Stimulated activated naive CD4-positive, alpha-beta T cell (primary cell): ENCODE data around the gene RACGAP1.

Experiments
- DNase-seq, 6 experiments: peaks; one replicate each; lab custom pipeline; 2025; lab: John Stamatoyannopoulos, UW

The RACGAP1 gene

DNA sequence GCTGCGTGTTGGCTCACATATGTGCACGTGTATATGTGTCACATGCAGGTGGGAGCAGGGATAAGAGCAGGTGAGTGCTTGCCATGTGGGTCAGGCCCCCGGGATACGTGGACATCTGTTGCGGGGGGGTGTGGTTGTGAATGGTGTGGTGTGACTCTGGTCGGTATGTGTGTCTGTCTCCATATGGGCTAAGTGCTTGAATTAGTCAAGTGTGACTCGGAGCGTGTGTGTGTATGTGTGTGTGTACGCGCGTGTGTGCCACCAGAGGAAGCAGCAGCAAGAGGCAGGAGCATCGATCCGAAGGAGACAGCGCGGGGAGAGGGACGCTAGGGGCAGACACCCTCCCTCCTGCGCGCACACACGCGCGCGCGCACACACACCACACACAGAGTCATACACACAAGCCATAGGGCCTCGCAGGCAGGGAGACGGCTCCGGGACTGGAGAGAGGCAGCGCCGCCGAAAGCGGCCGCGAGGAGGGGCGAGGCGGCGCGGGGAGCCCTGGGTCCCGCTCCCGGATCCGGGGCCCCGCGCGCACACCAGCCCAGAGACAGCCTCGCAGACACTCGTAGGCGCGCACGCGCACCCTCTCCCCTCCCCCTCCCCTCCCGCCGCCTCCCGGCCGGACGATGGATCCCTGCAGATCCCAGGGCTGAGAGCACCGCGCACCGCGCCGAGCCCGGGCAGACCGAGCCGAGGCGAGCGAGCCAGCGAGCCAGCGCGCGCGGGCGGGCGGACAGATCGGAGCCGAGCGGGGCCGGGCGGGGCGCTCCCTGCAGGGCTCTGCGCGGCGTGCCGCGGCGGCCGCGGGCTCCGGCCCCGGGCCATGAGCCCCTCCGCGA lies 31.9 kb upstream of the RACGAP1 start, which contains the start of gene ASIC1:
Gene ASIC1 (plus strand): TSS at position 597 of the 842 bp plus-strand sequence. CDS start 1,171 bp downstream, outside the sequence.
- DNase-seq = peak; percentile 9 to 71 (median 39)

DNA sequence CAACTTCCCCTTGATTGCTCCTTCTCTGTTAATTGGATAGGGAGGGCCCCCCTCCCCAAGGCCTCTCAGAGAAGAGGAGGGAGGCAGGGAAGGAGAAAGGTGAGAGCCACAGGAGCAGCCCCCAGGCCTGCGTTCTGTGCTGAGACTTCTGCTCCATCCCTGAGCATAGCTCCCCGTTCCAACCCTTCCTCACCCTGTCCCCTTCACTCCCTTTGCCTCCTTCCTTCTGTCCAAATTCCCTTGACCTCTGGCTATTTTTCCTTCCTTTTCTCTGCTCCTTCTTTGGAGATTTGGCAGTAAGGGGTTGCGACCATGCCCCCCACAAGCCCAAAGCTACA lies 31.3 kb upstream of the RACGAP1 start:
- no peak for DNase-seq

DNA sequence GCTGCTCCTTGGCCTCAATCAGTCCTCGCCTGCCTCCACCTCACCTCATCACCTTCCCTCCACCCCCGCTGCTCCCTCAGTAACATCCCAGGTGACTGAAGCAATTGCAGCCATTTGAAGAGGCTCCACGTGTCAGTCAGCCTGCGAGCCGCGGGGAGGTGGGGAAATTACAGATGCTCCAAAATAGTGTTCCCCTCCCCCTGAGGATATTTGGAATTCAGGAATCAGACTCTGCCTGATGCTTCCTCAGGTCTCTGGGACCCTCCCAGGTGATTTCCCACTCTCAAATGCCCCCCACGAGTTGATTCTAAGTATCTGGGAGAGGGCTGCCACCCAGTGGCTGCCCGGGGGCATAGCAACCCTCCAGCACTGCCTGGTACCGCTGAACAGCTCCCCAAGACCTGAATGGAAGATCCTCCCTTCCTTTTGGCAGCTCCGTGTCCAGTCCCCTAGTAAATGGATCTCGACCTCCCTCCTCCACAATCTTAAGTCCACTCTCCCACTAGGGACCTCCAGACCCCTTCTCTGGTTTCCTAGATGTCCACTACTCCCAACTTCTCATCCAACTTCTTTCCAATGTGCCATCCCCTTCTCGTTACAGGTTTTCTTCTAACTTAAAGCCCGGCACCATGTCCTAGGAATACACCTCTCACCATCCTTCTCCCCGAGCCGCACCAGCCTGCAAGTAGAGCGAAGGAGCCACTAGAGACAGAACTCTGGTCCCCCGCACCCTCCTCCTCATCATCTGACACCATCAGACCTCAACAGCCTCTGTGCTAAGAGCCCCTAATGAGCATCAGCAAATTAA lies 30.7 kb upstream of the RACGAP1 start:
- DNase-seq = peak; percentile 16 to 67 (median 37)

DNA sequence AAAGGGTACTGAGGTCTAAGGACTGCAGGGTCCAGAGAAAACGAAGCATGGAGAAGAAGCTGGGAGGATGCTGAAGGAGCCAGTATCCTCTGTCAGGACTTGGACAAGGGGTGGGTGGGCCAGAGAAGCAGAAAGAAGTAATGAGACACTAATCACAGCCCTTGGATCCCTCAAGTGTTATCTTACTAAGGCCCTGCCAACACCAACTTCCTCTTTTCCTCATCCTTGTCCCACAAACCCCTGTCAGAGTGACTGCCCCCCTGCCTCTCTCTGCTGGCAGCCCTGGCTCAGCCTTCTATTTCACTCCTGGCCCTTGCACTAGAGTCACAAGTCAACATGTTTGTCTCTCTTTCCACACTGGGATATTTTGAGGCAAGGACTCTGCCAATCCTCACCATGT lies 28.3 kb upstream of the RACGAP1 start:
- DNase-seq = no peak

DNA sequence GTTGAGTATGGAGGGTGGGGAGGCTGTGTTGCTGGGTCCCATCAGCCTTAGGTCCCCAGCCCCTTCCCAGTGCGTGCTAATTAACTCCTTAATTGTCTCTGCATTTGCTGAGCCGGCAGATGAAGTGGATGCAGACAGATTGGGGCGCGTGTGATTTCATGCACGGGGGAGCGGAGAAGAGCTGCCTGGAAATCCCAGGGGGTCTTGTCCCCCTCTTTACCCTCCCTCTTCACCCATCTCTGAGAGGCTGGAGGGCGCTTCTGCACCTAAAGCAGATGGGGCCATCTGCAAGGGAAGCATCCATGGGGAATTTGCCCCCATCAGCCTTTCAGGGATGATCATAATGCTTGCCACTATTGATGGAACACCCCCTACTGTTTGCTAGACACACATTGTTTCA lies 27.7 kb upstream of the RACGAP1 start:
- DNase-seq = no peak

DNA sequence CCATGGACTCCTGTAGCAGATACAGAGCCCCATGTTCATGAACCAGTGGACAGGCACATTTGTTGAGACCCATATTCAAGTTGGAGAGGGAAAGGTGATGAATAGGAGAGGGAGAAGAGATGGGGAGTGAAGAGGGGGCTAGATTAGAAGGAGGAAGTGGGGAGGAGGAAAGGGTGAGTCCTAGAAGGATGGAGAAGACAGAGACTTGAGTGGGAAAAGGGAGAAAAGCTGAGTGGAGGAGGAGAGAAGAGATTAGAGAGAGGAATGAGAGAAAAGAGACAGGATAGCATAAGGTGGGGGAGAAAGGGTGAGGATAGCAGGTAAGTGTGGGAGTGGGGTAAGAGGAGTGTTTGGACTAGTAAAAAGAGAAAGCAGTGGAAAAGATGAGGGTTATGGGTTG lies 27.2 kb upstream of the RACGAP1 start:
- DNase-seq = no peak

DNA sequence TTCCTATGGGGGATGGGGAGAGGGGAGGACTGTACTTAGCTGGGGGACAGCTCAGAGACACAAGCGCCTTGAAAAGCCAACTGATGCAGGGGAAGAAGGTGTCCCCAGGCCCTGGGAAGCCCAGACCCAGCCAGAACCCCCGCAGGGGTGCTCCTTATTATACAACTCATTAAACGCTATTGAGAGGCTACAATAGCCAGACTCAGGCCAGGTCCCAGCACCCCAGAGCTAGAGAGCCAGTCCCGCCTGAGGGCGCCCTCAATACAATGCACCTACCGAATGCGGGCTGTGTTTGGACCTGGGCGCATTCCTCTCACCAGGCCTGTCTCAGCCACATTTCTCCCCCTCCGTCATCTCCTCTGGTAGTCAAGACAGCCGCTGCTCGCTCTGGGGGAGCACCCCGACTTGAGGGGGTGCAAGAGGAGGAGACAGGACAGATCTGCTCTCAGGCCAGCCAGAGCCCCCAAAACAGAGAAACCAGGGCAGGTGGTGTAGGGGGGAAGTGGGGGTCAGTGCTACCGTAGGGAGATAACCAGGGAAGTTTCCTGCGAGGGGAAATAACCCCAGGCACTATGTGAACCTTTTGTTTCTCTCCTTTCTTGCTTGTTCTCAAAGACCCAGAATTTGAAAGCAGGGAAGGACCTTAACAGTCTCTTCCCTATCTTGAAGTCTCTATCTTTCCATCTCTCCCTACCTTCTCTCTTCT lies 26.0 kb upstream of the RACGAP1 start:
- DNase-seq = no peak

DNA sequence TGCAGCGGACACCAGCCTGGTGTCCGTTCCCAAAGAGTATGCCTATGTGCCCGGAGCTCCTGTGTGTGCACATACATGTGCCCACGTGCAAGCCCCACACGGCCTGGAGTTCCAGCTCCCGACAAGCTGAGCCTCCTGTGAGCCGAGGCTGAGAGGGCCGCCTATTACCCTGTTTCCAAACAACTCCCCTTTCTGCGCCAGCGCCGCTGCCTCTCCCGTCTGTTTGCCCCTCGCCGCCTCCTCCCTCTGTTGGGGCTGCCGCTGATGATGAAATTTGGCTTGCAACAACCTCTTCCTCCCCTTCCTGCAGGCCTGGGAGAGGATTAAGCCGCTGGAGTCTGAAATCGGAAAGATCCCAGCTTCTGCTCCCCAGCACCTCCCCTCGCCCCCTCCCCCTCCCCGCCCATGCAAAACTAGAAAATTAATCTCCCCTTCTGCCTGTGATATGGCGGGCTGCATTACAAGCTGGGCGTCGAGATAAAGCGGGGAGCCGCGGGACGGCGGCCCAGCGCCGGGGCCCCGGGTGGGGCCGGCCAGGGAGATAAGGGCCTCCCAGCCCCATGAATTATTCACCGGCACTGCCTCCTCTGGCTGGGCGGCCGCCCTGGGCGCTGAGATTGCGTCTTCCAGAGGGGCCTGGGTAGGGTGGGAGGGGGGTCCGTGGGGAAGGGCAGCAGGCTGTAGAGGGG lies 25.3 kb upstream of the RACGAP1 start:
- no peak for DNase-seq

DNA sequence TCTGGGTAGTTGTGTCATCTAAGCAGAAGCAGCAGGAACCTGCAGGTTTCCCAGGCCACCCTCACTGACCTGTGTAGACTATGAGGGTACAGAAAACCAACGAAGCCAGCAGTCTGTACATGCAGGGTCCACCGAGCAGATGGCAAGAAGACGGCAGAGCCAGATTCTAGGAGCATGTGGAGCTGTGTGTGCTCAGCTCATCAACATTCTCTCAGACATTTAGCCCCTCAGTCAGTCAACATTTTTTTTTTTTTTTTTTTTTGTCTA lies 24.8 kb upstream of the RACGAP1 start:
- no peak for DNase-seq

DNA sequence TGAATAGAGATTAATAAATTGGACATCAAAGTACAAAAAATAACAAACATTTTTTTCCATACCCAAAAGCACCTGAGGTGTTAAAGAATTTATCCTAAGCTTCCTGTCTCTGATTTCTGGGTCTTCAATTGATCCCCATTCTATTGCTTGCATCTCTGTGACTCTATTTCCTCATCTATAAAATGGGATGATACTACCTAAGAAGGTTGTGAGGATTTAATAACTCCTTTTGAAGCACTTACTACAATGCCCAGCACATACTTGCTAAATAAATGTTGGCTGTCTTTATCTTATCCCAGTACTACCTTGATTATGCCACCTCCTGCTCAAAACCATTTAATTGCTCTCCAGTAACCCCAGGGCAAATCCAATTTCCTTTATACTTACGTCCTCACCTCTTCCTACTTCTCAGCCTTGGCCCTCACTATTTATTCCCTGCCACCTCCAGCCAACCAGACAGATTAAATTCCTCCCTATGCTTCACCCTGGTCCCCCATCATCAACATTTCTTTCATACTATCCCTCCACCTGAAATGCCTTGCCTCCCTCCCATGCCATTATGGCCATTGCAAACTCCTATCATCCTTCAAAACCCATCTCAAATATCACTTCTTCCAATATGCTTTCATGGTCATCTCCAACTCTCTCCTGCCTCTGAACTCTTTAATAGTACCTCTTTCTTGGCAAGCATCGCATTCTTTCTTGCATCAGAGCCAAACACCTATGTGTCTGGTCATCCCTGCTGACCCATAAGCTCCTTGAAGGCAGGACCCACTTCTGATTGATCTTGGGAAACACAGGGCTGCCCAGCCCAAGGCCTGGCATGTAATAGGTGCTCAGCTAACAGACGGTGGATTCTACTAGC lies 24.2 kb upstream of the RACGAP1 start:
- DNase-seq = no peak

DNA sequence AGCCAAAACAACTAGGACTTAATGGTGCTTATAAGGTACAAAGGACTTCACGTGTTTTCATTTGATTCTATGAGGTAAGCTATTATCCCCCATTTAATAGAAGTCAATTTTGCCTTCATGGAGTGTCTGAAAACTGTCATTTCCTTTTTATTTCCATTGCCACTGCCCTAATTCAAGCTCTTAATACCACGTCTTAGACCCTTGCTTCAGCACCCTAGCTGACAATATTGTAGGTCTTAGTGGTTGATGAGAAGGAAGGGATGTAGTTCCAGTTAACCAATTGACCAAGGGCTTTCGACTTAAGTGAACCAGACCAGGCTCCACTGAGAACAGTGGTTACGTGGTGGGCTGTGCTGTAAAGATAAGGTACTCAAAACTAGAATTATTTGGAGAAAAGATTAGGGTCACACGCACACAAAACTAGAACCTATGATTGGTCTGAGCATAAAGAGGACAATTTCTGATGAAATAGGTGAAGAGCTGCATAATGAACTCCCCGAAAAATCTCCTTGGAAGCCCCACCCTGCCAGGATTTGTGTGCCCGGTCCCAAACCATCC lies 22.5 kb upstream of the RACGAP1 start:
- no peak for DNase-seq

DNA sequence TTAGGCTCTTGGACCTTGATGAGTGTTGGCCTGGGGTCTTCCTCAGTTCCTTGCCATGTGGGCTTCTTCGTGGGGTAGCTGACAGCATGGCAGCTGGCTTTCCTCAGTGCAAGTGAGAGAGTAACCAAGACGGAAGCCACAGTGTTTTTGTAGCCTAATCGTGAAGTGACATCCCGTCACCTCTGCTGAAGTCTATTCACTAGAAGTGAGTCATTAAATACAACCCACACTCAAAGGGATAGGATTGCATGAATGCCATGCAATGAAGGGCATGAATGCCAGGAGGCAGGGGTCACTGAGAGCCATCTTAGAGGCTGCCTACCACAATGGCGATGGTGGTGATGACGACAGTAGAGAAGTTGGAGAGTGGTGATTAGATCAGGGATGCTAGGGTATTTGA lies 18.6 kb upstream of the RACGAP1 start:
- DNase-seq = no peak

DNA sequence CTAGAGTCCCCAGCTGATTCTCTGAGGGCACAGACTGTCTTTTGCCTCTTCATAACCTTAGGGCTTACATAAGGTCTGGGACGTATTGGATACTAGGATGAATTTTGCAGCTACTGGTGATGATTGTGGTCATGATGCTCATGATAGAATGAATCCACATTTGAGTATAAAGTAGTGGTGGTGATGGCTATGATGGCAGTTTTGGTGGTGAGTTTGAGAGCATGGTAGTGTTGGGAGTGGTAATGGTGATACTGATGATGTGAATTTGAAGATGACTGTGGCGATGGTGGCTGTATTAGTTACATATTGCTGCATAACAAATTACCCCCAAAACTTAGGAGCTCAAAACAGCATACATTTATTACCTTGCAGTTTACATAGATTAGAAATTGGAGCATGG lies 18.0 kb upstream of the RACGAP1 start:
- DNase-seq = no peak

DNA sequence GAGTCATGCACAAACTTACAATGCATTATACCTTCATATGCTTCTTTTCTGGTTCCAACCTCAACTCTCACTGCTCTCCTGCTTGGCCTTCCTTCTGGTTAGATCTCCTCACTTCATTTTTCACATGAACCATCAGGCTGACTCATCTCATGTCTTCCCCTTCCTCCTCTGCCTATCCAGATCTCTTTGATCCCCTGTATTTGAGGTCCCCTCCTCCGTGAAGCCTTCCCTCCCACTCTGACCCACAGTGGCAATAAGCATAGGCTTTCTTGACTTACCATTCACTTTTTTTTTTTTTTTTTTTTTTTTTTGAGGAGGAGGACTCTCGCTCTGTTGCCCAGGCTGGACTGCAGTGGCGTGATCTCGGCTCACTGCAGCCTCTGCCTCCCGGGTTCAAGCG lies 17.4 kb upstream of the RACGAP1 start:
- DNase-seq = no peak

DNA sequence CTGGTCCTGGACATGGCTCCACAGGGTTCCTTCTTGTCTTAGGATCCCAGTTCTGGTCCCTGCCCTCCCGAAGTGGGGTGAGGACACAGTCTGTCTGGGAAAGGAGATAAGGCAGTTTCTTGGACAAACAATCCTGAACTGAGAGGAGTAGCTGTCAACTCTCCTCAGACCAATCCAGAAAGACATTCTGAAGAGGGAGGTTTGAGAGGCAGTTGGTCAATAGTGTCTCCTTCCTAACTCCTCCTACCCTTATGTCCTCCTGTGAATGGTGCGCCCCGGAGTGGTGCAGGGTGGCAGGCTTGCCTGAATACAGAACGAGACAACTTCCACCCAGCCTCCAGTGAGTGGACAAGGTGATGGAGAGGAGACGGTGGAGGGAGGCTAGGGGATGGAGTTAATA lies 16.7 kb upstream of the RACGAP1 start:
- no peak for DNase-seq

DNA sequence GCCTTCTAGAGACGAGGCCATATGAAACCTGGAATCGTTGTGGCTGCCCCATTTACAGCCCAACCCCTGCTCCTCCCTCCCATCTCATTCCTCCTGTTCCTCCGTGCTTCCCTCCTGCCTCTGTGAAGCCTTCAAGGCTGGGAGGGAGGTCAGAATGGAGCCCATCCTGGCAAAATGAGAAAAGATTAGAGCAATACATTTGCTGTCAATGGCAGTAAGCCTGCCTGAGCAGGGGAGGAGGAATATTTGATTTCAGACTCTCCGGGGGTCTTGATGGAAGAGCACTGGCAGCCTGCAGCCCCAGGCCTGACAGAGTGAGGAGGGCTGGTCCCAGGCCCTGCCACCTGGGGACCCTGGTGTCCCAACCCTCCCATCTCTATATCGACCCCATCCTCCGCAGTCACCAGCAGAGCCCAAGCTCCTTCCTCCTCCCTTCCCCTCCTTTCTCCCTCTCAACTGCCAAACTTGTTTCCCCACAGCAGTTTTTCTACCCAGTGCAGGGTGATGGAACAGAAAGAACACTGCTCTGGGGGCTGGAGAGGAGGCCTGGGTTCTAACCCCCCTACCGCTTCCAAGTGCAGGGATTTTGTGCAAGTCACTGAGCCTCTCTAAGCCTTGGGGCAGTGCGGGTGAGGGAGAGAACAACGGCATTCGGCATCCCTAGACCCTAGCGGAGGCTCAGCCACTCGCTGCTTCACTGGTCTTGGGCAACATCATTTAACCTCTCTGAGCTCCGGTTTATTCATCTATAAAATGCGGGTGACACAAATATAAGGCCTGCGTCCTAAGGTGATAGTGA lies 16.0 kb upstream of the RACGAP1 start:
- DNase-seq = no peak

DNA sequence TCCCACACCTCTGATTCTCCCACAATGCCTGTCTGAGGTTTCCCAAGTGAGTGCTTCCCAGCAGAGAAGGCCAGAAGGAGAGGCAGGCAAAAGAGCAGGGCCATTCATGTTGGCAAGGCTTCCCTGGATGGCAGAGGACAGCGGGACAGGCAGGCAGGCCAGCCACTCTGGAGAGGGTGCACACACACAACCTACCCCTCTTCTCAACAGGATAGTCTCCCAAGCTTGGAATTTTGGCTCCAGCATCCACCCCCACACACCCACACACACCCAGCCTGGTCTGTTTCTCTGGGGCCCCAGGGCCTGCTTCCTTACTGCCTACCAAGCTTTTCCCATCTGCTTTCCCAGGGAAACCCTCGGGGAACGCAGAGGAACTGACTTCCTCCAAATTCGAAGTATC lies 15.4 kb upstream of the RACGAP1 start:
- DNase-seq = no peak

DNA sequence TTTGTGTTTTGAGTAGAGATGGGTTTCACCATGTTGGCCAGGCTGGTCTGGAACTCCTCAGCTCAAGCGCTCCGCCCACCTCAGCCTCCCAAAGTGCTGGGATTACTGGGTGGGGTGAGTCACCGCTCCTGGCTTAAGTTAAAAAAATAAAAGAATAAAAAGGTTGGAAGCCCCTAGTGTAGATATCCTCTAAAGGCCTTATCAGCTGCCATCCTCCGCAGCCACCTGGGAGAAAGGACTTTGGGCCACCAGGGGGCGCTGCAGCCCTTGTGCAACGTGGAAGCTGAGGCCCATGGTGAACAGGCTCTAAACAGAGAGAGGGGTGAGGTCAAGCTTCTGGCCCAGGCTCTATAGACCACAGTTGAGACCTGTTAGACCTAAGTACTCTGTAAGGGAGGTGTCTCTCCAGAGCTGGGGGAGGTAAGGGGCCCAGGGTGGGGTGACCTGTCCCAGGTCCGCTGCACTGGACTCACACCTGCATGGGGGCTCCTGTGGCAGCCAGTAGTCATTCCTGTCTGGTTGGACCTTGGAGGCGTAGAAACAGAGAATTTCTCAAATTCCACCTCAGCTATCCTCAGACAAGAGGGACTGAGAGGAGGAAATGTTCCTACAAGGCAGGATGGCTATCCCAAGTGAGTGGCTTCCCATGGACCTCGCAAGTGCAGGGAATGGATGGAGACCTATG lies 14.0 kb upstream of the RACGAP1 start:
- DNase-seq = peak; percentile 40 to 81 (median 69)

DNA sequence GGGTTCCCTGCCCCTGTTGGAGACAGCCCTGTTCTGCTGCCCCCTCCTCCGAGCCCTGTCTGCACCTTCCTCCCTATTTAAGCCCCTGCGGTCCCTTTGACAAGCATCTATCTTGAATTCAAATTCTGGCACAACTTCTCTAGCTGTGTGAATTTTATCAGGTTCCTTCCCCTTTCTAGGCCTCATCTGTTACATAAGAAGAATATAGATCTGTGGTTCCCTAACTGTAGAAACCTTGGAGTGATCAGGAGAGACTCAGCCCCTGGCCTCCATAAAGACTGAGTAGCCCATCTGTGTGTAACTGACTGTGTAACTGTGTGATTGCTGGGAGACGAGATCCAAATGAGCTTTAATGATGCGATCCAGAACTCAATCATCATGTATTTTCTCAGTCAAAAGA lies 13.0 kb upstream of the RACGAP1 start:
- DNase-seq = no peak
